Smooth muscle cell of the pulmonary artery (primary cell): Measurements from ENCODE around the gene SLC24A4. TPM values are rescaled to one million over a fixed set of nuclear protein-coding genes. Genes with fewer than 3 reads are reported as not detected.

Experiments used
- total RNA-seq: library from RNA; depleted of rRNA; stranded (reverse); fragments of >200 nt; gene quantifications from 2 replicates; pipeline ENCODE4 v1.2.3, GENCODE V29; 2014

Gene SLC24A4, protein sequence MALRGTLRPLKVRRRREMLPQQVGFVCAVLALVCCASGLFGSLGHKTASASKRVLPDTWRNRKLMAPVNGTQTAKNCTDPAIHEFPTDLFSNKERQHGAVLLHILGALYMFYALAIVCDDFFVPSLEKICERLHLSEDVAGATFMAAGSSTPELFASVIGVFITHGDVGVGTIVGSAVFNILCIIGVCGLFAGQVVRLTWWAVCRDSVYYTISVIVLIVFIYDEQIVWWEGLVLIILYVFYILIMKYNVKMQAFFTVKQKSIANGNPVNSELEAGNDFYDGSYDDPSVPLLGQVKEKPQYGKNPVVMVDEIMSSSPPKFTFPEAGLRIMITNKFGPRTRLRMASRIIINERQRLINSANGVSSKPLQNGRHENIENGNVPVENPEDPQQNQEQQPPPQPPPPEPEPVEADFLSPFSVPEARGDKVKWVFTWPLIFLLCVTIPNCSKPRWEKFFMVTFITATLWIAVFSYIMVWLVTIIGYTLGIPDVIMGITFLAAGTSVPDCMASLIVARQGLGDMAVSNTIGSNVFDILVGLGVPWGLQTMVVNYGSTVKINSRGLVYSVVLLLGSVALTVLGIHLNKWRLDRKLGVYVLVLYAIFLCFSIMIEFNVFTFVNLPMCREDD
- not detected in 2 replicates for total RNA-seq

DNA sequence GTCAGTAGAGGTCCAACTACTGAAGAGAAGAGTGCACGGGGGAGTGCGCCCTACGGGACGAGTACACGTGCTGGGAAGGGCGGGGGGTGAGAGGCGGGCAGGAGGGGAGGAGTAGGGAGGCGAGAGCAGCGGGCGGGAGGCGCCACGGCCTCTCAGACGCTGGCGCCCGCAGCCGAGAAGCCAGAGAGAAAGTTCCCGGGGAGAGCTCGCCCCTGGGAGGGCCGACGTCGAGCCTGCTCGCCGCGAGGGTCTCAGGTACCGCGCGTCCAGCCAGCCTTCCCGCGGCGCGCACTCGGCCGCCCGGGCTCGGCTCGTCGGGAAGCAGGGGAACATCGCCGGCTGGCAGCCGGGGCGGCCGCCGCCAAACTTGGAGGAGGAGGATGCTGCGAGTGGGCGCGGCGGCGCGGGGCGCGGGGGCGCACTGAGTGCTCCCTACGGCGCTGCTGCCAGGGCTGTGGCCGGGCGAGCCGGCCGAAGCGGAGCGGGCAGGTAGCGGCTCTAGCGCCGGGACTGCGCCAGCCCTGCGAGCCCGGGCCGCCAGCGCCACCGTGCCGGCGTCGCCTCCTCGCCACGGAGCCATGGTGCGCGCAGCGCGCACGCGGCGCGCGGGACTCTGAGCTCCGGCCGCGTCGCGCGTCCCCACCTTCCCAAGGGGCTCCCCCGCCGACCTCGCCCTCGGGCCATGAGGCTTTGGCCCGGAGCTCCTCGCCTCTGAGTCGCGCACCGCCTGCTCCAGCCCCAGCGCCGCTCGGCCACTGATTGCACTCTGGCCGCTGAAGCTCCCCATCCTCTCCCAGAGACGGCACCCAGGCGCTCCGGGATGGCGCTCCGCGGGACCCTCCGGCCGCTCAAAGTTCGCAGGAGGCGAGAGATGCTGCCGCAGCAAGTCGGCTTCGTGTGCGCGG lies at the start of gene SLC24A4:
TSS of gene SLC24A4 (plus strand) at position 155 of the 905 bp plus-strand sequence. CDS start at position 821, 666 bp downstream.

DNA sequence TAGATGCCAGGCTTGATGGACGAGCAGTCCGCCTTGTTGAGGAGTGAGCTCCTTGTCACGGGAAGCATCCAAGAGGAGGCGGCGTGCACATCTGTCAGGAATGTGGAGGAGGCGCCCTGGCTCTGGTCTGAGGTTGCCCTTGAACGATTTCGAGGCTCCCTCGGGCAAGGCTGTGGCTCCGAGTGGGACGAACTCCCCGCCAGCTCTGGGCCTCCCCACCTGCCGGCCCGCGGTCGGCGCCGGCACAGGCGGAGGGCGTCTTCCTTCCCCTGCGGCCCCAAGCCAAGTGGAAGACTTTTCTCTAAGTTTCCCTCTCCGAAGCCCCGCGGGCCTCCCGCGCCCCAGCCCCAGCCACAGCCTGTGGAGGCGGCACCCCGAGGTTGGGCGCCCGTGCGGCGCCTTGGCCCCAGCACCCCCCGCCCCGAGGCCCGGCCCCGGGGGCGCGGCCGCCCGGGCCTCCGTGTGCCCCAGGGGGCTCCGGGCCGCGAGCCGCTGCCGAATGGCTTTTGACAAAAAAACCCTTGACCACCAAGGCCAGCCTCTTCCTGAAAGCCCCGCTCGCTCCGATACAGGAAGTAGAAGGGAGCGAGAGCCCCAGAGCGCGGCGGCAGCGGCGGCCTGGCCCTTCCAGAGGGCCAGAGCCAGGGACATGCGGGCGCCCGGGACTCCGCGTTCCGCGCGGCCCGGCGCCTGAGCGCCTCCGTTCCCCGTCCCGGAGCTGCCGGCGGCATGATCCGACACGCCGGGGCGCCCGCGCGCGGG lies 190.4 kb downstream of the SLC24A4 start, which contains the start of gene RIN3:
TSS of gene RIN3 (plus strand) at position 578 of the 762 bp plus-strand sequence. CDS start at position 730, 152 bp downstream.

Other genes starting within 250 kb of the SLC24A4 start
- 38.6 and 39.4 TPM in 2 replicates for gene ATXN3, start 216.6 kb upstream of the SLC24A4 start, total RNA-seq
- 64.1 and 122 TPM in 2 replicates for gene NDUFB1, start 201.5 kb upstream of the SLC24A4 start, total RNA-seq
- gene CPSF2, start 201.2 kb upstream of the SLC24A4 start, total RNA-seq = 44.5 and 45.0 TPM in 2 replicates
- 1.9 and 6.9 TPM in 2 replicates for gene RIN3, start 190.6 kb downstream of the SLC24A4 start, total RNA-seq